Mesenchymal stem cell (in vitro differentiated cells and primary cell): ENCODE results near the gene FCAR.
"Not testable (repeated sequence)": the region's sequence is repeated elsewhere in the genome, so short reads cannot be mapped to it uniquely, and the experiment has no call there.

ENCODE experiments used
- DNase-seq: peaks from one replicate; pipeline ENCODE4 v3.0.0-alpha.2; 2013
- H2AFZ ChIP-seq: one replicate; pipeline ENCODE4 v1.6.1; 2013; ENCODE audit warnings: low read depth, mild to moderate bottlenecking, control low read depth, inconsistent platforms, low read length, moderate library complexity
- H2AK5ac ChIP-seq: 2 replicates; pipeline ENCODE4 v1.6.1; 2013; ENCODE audit warnings: low read length, moderate library complexity, mild to moderate bottlenecking, inconsistent platforms; ENCODE audit not compliant: severe bottlenecking
- H2BK120ac ChIP-seq: one replicate; pipeline ENCODE4 v1.6.1; 2013; ENCODE audit warnings: low read depth, mild to moderate bottlenecking, inconsistent platforms, low read length, moderate library complexity
- H2BK12ac ChIP-seq, 2 experiments: one replicate each; pipeline ENCODE4 v1.6.1; 2013; ENCODE audit warnings: inconsistent platforms in 2 of 2, low read length in 2 of 2, mild to moderate bottlenecking in 2 of 2, moderate library complexity in 2 of 2, control low read depth in 1 of 2
- H2BK15ac ChIP-seq: one replicate; pipeline ENCODE4 v1.6.1; 2013; ENCODE audit warnings: mild to moderate bottlenecking, low read depth, inconsistent platforms; ENCODE audit not compliant: poor library complexity, severe bottlenecking
- H2BK5ac ChIP-seq: 2 replicates; pipeline ENCODE4 v1.6.1; 2013; ENCODE audit warnings: low read depth, mild to moderate bottlenecking, low read length, control low read depth, inconsistent platforms; ENCODE audit not compliant: poor library complexity, severe bottlenecking
- H3K14ac ChIP-seq, 2 experiments: one replicate each; pipeline ENCODE4 v1.6.1; 2013; ENCODE audit warnings: inconsistent platforms in 2 of 2, low read length in 2 of 2, control low read depth in 1 of 2, mild to moderate bottlenecking in 1 of 2, moderate library complexity in 1 of 2
- H3K18ac ChIP-seq, 2 experiments: one replicate each; pipeline ENCODE4 v1.6.1; 2013; ENCODE audit warnings: inconsistent platforms in 2 of 2, low read length in 2 of 2, control low read depth in 1 of 2, low read depth in 1 of 2, mild to moderate bottlenecking in 1 of 2
- H3K23ac ChIP-seq, 2 experiments: one replicate each; pipeline ENCODE4 v1.6.1; 2013; ENCODE audit warnings: inconsistent platforms in 2 of 2, low read length in 2 of 2, mild to moderate bottlenecking in 2 of 2, moderate library complexity in 2 of 2, control low read depth in 1 of 2
- H3K27ac ChIP-seq: 2 replicates; pipeline ENCODE4 v1.5.1; 2013; ENCODE audit warnings: mild to moderate bottlenecking, moderate library complexity, low read length, control low read depth, inconsistent platforms; ENCODE audit not compliant: poor library complexity, severe bottlenecking
- H3K27me3 ChIP-seq, 2 experiments: 2 replicates each; pipeline versions ENCODE4 v1.6.1 to v1.7.0; 2013; ENCODE audit warnings: low read length in 2 of 2, mild to moderate bottlenecking in 2 of 2, moderate library complexity in 2 of 2, control low read depth in 1 of 2, inconsistent platforms in 1 of 2; ENCODE audit not compliant: control insufficient read depth in 1 of 2, insufficient read depth in 1 of 2
- H3K36me3 ChIP-seq, 2 experiments: 2 replicates each; pipeline versions ENCODE4 v1.6.1 to v1.7.0; 2013; ENCODE audit warnings: low read length in 2 of 2, control low read depth in 1 of 2, inconsistent platforms in 1 of 2, low read depth in 1 of 2, mild to moderate bottlenecking in 1 of 2; ENCODE audit not compliant: insufficient read depth in 2 of 2, control insufficient read depth in 1 of 2
- H3K4ac ChIP-seq, 2 experiments: one replicate each; pipeline ENCODE4 v1.6.1; 2013; ENCODE audit warnings: inconsistent platforms in 2 of 2, low read length in 2 of 2, mild to moderate bottlenecking in 2 of 2, moderate library complexity in 2 of 2, control low read depth in 1 of 2, low read depth in 1 of 2
- H3K4me1 ChIP-seq: 2 replicates; pipeline ENCODE4 v1.6.1; 2013; ENCODE audit warnings: low read depth, low read length, control low read depth; ENCODE audit not compliant: control insufficient read depth, insufficient read depth
- H3K4me2 ChIP-seq: 2 replicates; pipeline ENCODE4 v1.6.1; 2013; ENCODE audit warnings: low read length, mild to moderate bottlenecking, inconsistent platforms; ENCODE audit not compliant: poor library complexity, severe bottlenecking
- H3K4me3 ChIP-seq, 2 experiments: 2 replicates each; pipeline versions ENCODE4 v1.5.1 to v1.7.0; 2013; ENCODE audit warnings: low read length in 2 of 2, mild to moderate bottlenecking in 2 of 2, control low read depth in 1 of 2, low read depth in 1 of 2; ENCODE audit not compliant: insufficient read depth in 1 of 2
- H3K79me1 ChIP-seq: replicated peaks from 2 replicates; pipeline ENCODE4 v1.6.1; 2013; ENCODE audit warnings: mild to moderate bottlenecking, control low read depth, low read length, inconsistent platforms; ENCODE audit not compliant: poor library complexity, severe bottlenecking
- H3K9ac ChIP-seq: 2 replicates; pipeline ENCODE4 v1.7.0; 2013; ENCODE audit warnings: mild to moderate bottlenecking, low read length, moderate library complexity
- H3K9me3 ChIP-seq: 2 replicates; pipeline ENCODE4 v1.7.0; 2013; ENCODE audit warnings: mild to moderate bottlenecking, low read length; ENCODE audit not compliant: control insufficient read depth
- H4K8ac ChIP-seq: one replicate; pipeline ENCODE4 v1.6.1; 2013; ENCODE audit warnings: inconsistent platforms, mild to moderate bottlenecking, low read length, moderate library complexity
- H4K91ac ChIP-seq: one replicate; pipeline ENCODE4 v1.6.1; 2013; ENCODE audit warnings: mild to moderate bottlenecking, low read length, inconsistent platforms
- WGBS: methylation state at CpG from one replicate; pipeline ENCODE4 v1.1.7; 2013; ENCODE audit warnings: mixed read lengths; 5-methylcytosine and 5-hydroxymethylcytosine counted together

Gene FCAR

GRCh38 chr19:54894106-54894505 is 20.1 kb downstream of the FCAR start:
- H3K9ac ChIP-seq, H4K8ac ChIP-seq, H3K23ac ChIP-seq, H2AK5ac ChIP-seq, H3K4me1 ChIP-seq, H3K27ac ChIP-seq, H2AFZ ChIP-seq, H2BK120ac ChIP-seq, H4K91ac ChIP-seq, H3K27me3 ChIP-seq, H3K18ac ChIP-seq, H3K79me1 ChIP-seq, H3K14ac ChIP-seq, H3K4ac ChIP-seq, H3K4me2 ChIP-seq, H2BK12ac ChIP-seq, H2BK5ac ChIP-seq, H3K4me3 ChIP-seq, H3K36me3 ChIP-seq, H3K9me3 ChIP-seq, H2BK15ac ChIP-seq, DNase-seq: not testable (repeated sequence)
- 54% methylated on average over 16 of the region's 16 CpGs for WGBS

DNA sequence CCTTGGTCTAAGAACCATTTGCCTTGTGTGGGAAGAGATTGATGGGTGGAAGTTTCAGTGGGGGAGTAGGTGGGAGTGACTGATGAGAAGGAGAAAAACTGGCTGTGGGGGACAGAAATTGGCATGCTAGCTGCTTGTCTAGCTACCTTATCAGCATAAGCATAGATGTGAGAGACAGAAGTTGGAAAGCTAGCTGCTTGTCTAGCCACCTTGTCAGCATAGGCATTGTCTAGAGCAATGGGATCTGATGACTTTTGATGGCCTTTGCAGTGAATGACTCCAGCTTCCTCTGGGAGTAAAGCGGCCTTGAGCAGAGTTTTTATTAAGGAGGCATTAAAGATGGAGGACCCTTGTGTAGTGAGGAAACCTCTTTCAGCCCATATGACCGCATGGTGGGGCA is 22.0 kb downstream of the FCAR start:
- no peak overlapping the region for H2AFZ ChIP-seq
- no peak overlapping the region for H3K27ac ChIP-seq
- H2BK120ac ChIP-seq = no peak overlapping the region
- no peak overlapping the region for H3K4me3 ChIP-seq
- no peaks in the 10 kb centered on the region for H3K4me1 ChIP-seq
- DNase-seq = no peak
- H3K4me2 ChIP-seq = no peak overlapping the region
- 60% methylated on average over 2 of the region's 2 CpGs for WGBS
- H2BK5ac ChIP-seq = no peak overlapping the region
- H4K8ac ChIP-seq = no peak overlapping the region
- H3K18ac ChIP-seq = no peak overlapping the region
- H3K4ac ChIP-seq = no peak overlapping the region
- no peaks in the 10 kb centered on the region for H3K79me1 ChIP-seq
- H4K91ac ChIP-seq = no peak overlapping the region
- no peak overlapping the region for H3K9ac ChIP-seq
- H2BK12ac ChIP-seq = no peak overlapping the region
- no peak overlapping the region for H3K23ac ChIP-seq
- no peaks in the 10 kb centered on the region for H3K36me3 ChIP-seq
- no peak overlapping the region for H2AK5ac ChIP-seq
- H3K9me3 ChIP-seq = no peaks in the 10 kb centered on the region
- H3K27me3 ChIP-seq = no peaks in the 10 kb centered on the region
- no peak overlapping the region for H2BK15ac ChIP-seq
- no peak overlapping the region for H3K14ac ChIP-seq

DNA sequence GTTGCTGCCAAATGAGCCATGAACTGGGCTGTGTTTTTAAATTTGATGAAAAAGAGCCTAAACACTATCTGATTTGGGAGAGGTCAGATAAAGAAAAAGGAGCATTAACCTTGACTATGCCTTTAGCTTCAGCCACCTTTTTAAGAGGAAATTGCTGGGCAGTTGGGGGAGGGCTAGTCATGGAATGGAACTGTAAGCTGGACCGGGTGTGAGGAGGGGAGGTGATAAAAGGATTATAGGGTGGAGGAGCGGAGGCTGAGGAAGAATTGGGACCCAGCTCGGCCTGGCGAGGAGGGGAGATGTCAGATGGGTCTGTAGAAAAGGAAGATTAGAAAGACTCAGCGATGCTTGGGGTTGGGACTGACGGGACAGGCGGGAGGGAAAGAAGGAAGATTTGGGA is 24.6 kb downstream of the FCAR start:
- not testable (repeated sequence) for H3K23ac ChIP-seq, H3K79me1 ChIP-seq, H2AFZ ChIP-seq, H3K4me1 ChIP-seq, H2BK120ac ChIP-seq, H2BK5ac ChIP-seq, H3K18ac ChIP-seq, H2BK12ac ChIP-seq, H3K27ac ChIP-seq, H3K27me3 ChIP-seq, DNase-seq, H3K36me3 ChIP-seq, H2AK5ac ChIP-seq, H2BK15ac ChIP-seq, H4K8ac ChIP-seq, H3K14ac ChIP-seq, H3K9me3 ChIP-seq, H4K91ac ChIP-seq, H3K9ac ChIP-seq, H3K4me3 ChIP-seq, H3K4me2 ChIP-seq, H3K4ac ChIP-seq
- WGBS = 32% methylated on average over 7 of the region's 7 CpGs

GRCh38 chr19:54899646-54900045 is 25.6 kb downstream of the FCAR start:
- H2BK12ac ChIP-seq, H4K91ac ChIP-seq: not testable (repeated sequence)

More at GRCh38 chr19:54899646-54900045, 25.6 kb downstream of the FCAR start:
- WGBS = 83% methylated on average over 9 of the region's 9 CpGs
- not testable (repeated sequence) for H2BK120ac ChIP-seq, DNase-seq, H3K9ac ChIP-seq, H2BK15ac ChIP-seq, H3K23ac ChIP-seq, H3K4ac ChIP-seq, H2BK5ac ChIP-seq, H3K4me3 ChIP-seq, H2AFZ ChIP-seq, H3K27me3 ChIP-seq, H4K8ac ChIP-seq, H3K27ac ChIP-seq, H3K36me3 ChIP-seq, H2AK5ac ChIP-seq, H3K4me2 ChIP-seq, H3K4me1 ChIP-seq, H3K9me3 ChIP-seq, H3K14ac ChIP-seq, H3K18ac ChIP-seq, H3K79me1 ChIP-seq
